HS-5 (cell line): ENCODE measurements around the gene TADA3.

Source experiments
- DNase-seq: peaks from one replicate; pipeline ENCODE4 v3.0.0-alpha.2; 2012; ENCODE audit warnings: low read depth

TADA3 gene

DNA sequence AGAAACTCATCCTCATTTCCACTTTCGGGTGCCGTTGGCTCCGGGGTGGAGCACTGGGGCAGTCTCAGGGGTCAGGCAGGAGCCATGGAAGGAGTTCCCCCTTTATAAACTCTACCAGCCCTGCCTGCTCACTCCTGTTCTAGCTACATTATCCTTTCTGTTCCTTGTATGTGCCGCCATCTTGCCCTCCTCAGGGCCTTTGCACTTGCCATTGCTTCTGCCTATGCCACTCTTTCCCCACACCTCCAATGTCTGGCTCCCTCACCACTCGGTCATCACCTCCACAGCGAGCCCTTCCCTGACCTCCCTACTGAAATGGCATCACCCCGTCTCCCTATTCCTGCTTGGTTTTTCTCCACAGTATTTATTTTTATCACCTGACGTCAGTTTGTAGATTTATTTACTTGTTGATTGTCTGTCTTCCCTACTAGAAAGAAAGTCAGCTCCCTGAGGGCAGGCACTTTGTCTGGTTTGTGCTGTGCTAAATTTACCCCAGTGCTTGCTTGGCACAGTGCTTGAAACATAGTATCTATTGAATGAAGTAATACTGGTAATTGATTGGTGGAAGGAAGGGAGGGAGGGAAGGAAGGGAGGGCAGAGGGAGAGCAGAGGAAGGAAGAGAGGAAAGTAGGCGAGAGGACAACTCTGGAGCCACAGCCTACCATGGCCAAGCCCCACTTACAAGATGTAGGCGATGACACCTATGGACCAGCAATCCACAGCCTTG lies 31.3 kb downstream of the TADA3 start:
- no peak for DNase-seq

DNA sequence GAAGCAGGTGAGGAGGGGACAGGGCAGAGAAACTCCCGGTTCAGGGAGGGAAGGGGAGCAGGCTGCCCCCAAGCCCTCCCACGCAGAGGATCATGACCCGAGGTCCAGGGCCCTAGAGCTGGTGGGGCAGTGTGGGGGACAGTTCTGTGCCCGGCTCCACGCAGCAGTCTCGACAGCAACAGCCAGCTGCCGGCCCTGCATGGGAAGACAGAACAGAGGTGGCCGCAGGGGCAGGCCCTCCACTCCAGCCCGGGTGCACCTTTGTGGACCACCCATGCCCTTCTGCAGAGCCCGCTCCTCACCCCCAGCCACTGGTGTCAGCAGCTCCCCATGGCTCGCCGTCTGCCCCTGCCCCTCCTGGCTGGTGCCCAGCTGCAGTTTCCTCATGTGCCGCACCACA lies 34.8 kb downstream of the TADA3 start:
- no peak for DNase-seq

- no peak for DNase-seq
Measured at GRCh38 chr3:9754678-9755077, 37.6 kb downstream of the TADA3 start.

GRCh38 chr3:9750556-9751411 lies 41.5 kb downstream of the TADA3 start:
- DNase-seq, result no peak

- DNase-seq, result peak; percentile 93
Measured at GRCh38 chr3:9749645-9750555, 42.4 kb downstream of the TADA3 start, which contains the start of gene OGG1. Gene OGG1, plus strand, starts transcription at chr3:9749952. Its CDS starts 335 bp downstream, at chr3:9750287.

DNA sequence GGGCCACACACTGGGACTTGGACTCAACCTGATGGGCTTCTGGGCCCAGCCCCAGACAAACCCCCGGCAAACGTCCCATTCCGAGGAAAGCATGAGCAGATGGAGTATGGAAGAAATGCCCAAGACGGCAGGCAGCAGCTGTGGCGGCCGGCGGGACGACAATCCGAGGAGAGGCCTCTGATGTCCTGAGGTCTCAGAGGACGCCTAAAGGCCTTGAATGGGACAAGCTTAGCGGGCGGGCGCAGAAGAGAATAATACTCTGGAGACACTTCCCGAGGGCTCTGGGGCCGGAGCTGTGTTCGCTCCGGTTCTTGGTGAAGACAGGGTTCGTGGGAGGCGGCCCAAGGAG lies 43.0 kb downstream of the TADA3 start:
- DNase-seq, result no peak

DNA sequence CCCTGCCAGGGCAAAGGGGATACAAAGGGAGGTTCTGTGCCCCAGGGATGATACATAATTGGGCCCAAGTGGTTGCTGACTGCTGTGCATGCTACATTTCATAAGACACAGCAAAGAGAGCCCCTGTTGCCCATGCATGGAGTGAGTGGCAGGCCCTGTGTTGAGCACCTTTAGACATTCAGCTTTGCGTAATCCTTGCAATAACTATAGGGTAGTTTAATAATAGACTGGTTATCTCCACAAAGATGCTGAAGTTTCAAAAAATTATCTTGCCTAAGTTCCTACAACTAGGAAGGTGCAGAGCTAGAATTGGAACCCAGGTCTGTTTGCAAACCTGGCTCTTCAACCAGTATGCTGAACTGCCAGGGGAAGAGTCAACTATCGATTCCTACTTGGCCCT lies 44.2 kb downstream of the TADA3 start:
- DNase-seq, result no peak

DNA sequence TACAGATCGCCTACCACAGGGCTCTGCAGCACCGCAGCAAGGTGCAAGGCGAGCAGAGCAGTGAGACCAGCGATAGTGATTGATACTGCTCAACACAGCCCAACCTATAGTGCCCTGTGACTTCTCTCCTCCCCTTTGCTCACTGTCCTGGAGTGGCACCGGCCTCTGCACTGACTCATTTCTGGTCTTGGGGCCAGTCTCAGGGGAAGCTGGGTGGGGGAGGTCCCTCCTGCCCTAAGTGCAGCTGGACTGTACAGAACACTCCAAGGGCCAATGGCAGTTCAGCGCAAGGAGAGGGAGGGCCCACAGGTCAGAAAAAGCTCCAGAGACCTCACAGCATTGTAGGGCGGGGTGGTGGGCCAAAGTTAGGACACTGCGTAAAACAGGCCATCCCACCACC lies 45.0 kb downstream of the TADA3 start:
- DNase-seq, result no peak

DNA sequence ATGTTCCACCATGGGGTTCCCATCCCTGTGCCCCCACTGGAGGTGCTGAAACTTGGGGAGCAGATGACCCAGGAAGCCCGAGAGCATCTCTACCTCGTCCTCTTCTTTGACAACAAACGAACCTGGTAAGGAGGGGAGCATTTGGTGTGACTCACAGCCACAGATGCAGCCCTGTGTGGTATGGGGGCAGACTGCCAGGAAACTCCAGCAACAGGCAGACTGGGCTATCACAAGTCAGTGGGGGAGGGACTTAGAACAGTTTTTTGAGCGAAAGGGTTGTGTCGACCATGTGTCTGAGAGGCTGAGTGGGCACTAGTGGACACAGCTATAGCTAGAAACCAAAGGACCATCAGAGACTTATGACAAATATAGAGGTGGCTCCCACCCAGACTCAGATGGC lies 45.9 kb downstream of the TADA3 start:
- DNase-seq, result peak; percentile 68

- no peak for DNase-seq
Measured at GRCh38 chr3:9745521-9745920, 46.8 kb downstream of the TADA3 start.

DNA sequence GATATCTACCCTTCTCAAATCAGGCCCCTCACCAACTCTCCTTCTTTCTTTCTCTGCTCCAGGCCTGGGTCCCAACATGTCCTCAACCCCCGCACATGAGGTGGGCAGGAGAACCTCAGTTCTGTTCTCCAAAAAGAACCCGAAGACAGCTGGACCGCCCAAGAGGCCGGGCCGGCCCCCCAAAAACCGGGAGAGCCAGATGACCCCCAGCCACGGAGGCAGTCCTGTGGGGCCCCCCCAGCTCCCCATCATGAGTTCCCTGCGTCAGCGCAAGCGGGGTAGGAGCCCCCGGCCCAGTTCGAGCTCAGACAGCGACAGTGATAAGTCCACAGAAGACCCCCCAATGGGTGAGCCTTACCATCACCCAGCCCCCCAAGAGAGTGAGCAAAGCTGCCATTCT lies 48.1 kb downstream of the TADA3 start:
- no peak for DNase-seq

GRCh38 chr3:9743548-9743947 lies 48.7 kb downstream of the TADA3 start:
- DNase-seq, result no peak

GRCh38 chr3:9742560-9742959 lies 49.7 kb downstream of the TADA3 start:
- no peak for DNase-seq

- DNase-seq, result no peak
Measured at GRCh38 chr3:9739181-9739580, 53.1 kb downstream of the TADA3 start.

DNA sequence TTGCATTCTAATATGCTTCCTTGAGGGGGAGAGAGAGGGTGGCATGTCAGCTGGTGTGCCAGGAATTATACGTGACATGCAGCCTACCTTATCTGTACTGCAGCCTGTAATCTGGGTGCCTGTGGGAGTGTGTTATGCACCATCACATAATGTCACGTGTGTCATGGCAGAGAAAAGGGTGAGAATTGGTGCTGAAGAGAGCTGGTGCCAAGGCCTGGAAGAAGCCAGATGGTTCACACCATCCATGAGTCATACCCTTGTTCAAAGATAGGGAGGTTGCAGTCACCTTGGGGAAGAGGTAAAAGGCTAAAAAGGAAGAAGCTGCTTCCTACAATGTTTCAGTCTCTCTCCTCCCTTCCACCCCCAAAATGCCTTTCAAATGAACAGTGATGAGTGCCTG lies 55.4 kb downstream of the TADA3 start:
- no peak for DNase-seq

DNA sequence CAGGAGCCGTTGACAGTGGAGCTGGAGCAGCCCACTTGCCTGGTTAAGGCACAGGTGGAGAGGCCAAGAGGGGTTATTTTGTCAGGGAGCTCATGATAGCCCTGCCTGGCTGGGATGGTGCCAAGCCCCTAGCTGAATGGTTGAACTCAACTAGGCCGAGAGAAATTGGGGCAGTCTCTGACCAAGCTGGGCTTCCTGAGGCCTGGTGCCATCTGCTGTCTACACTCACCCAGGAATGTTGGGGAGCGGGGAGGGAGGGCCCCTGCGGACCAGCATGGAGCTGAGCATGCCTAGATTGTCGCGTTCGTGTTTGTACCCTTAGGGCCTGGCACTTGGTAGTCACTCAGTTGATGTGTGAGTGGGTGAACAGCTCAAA lies 59.5 kb downstream of the TADA3 start:
- DNase-seq, result no peak

DNA sequence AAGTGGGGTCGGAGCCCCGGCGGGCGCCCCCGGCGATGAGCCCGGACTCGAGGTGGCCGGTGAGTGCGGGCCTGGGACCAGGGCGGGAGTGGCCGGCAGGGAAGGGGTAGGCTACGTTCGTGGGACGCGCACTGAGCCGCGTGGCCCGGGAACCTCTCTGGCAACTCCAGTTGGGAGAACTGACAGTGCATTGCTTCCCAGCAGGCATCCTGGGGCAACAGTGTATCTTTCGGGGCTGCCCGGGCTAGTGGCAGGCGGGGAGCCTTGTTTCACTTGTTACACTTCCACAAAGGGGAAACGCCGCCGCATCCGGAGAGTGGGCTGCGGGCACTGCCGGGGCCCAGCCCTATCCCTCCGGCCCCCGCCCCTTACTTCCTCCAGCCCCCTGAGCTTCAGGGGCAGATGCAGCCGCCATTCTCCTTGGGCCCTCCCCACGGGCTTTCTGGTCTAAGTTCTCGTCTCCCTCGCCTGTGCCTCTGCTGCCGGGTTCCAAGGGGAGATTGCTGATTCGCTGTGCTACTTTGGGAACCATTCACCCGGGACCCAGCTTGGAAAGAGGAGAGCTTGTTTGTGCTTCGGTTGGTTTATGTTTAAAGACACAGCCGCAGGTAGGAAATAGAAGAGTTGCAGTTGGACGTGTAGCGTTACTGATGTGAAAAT lies 60.1 kb downstream of the TADA3 start:
- no peak for DNase-seq

- peak; percentile 90 for DNase-seq
Measured at GRCh38 chr3:9731206-9732079, 60.8 kb downstream of the TADA3 start, which contains the start of gene BRPF1. Gene BRPF1, plus strand, starts transcription at chr3:9731735. Its CDS starts 2,406 bp downstream, at chr3:9734141.

- DNase-seq, result no peak
Measured at GRCh38 chr3:9730657-9731205, 61.5 kb downstream of the TADA3 start.
